Measurements from ENCODE around the gene UBXN7. TPM values are rescaled to one million over a fixed set of nuclear protein-coding genes. Genes with fewer than 3 reads are reported as not detected.

The UBXN7 gene
- total RNA-seq, 1 experiment from 2014 or later = 64.7 TPM

- TF ChIP-seq, protein P1, sequence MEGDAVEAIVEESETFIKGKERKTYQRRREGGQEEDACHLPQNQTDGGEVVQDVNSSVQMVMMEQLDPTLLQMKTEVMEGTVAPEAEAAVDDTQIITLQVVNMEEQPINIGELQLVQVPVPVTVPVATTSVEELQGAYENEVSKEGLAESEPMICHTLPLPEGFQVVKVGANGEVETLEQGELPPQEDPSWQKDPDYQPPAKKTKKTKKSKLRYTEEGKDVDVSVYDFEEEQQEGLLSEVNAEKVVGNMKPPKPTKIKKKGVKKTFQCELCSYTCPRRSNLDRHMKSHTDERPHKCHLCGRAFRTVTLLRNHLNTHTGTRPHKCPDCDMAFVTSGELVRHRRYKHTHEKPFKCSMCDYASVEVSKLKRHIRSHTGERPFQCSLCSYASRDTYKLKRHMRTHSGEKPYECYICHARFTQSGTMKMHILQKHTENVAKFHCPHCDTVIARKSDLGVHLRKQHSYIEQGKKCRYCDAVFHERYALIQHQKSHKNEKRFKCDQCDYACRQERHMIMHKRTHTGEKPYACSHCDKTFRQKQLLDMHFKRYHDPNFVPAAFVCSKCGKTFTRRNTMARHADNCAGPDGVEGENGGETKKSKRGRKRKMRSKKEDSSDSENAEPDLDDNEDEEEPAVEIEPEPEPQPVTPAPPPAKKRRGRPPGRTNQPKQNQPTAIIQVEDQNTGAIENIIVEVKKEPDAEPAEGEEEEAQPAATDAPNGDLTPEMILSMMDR (IDR thresholded peaks at IDR 0.05; ENCODE audit: unreplicated experiment) = no peak
- Mint-ChIP-seq H3K4me3 (ENCODE audit: unreplicated experiment) (no peak overlapping the region), H3K9me3 (ENCODE audit: unreplicated experiment) (no peaks in the 10 kb centered on the region), H3K27me3 (ENCODE audit: insufficient read depth, unreplicated experiment) (no peaks in the 10 kb centered on the region), H3K27ac (ENCODE audit: low read depth, unreplicated experiment) (no peak overlapping the region), H3K36me3 (ENCODE audit: insufficient read depth, unreplicated experiment) (peaks cover 13% of the 10 kb centered on the region), H3K4me1 (ENCODE audit: insufficient read depth, unreplicated experiment) (no peaks in the 10 kb centered on the region)
- intact Hi-C loops (cut with micrococcal nuclease) = no loop called here
- CTCF ChIA-PET = no interaction called here
- BruUV-seq (replicated peaks) = no TSS peak
- no peak for DNase-seq (ENCODE audit: unreplicated experiment)
- POLR2A ChIA-PET = interaction anchor here (1.1 to 1.8 kb wide), 2 partner anchors 10 to 11 kb away, joined by 3 to 6 read pairs; partner anchors contain the start of genes DYNLT2B and TM4SF19
Measured at GRCh38 chr3:196327405-196327804, 104.8 kb downstream of the UBXN7 start.

DNA sequence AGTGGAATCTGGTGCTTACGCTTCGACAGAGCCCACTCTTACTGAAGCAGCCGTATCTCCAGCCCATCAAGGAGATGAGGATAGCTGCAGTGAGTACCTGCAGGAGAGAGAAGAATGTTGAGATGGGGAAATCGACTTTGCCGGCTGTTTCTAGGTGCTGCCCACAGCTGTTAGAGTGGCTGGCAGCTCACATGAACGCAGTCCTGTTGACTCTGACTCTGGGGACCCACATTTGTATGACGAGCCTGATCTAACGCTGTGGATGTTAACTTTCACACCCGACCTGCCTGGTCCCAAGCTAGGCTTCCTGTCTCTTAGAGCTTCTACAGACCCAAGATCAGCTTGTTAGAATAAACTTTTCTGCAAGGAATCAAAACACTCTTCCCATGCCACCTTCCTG lies 105.3 kb downstream of the UBXN7 start:
- H3K27ac Mint-ChIP-seq (ENCODE audit: low read depth, unreplicated experiment) = no peak overlapping the region
- no peak overlapping the region for H3K4me3 Mint-ChIP-seq (ENCODE audit: unreplicated experiment)
- H3K9me3 Mint-ChIP-seq (ENCODE audit: unreplicated experiment) = no peaks in the 10 kb centered on the region
- no TSS peak for BruUV-seq (replicated peaks)
- ChIA-PET CTCF (no interaction called here), POLR2A (interaction anchor here (1.1 to 1.8 kb wide), 2 partner anchors 9 to 11 kb away, joined by 3 to 6 read pairs; partner anchors contain the start of genes DYNLT2B and TM4SF19)
- no peaks in the 10 kb centered on the region for H3K4me1 Mint-ChIP-seq (ENCODE audit: insufficient read depth, unreplicated experiment)
- TF ChIP-seq, protein P1 (IDR thresholded peaks at IDR 0.05; ENCODE audit: unreplicated experiment) = no peak
- peaks cover 17% of the 10 kb centered on the region for H3K36me3 Mint-ChIP-seq (ENCODE audit: insufficient read depth, unreplicated experiment)
- intact Hi-C loops (cut with micrococcal nuclease) = no loop called here
- H3K27me3 Mint-ChIP-seq (ENCODE audit: insufficient read depth, unreplicated experiment) = no peaks in the 10 kb centered on the region
- no peak for DNase-seq (ENCODE audit: unreplicated experiment)

DNA sequence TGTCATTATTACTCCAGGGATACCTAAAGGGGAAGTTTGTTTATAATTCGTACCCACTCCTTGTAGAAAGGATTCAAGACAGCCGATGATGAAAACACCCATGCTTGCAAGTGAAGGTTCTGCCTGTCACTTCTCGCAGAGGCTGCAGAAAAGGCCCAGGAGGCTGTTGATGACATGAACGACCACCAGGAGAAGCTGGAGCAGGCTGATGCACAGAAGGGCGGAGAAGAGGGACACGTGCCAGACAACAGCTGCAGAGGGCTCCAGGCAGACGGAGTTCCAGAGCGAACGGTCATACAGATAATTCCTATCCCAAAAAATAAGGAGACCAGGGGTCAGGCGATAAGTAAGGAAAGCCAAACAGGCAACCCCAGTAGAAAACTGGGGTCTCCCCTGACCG lies 108.5 kb downstream of the UBXN7 start:
- Mint-ChIP-seq H3K27me3 (ENCODE audit: insufficient read depth, unreplicated experiment) (no peaks in the 10 kb centered on the region), H3K9me3 (ENCODE audit: unreplicated experiment) (no peaks in the 10 kb centered on the region), H3K4me1 (ENCODE audit: insufficient read depth, unreplicated experiment) (no peaks in the 10 kb centered on the region), H3K4me3 (ENCODE audit: unreplicated experiment) (no peak overlapping the region), H3K36me3 (ENCODE audit: insufficient read depth, unreplicated experiment) (peaks cover 17% of the 10 kb centered on the region), H3K27ac (ENCODE audit: low read depth, unreplicated experiment) (no peak overlapping the region)
- ChIA-PET POLR2A (interaction anchor here (2.3 kb wide), 1 partner anchor 15 kb away, joined by 6 read pairs; the partner anchor contains the start of gene TM4SF19), CTCF (no interaction called here)
- intact Hi-C loops (cut with micrococcal nuclease) = no loop called here
- DNase-seq (ENCODE audit: unreplicated experiment) = no peak
- BruUV-seq (replicated peaks) = no TSS peak
- TF ChIP-seq, protein P1 (IDR thresholded peaks at IDR 0.05; ENCODE audit: unreplicated experiment) = no peak

GRCh38 chr3:196323016-196323415 lies 109.2 kb downstream of the UBXN7 start:
- H3K36me3 Mint-ChIP-seq (ENCODE audit: insufficient read depth, unreplicated experiment) = peaks cover 17% of the 10 kb centered on the region
- no peaks in the 10 kb centered on the region for H3K27me3 Mint-ChIP-seq (ENCODE audit: insufficient read depth, unreplicated experiment)
- CTCF ChIA-PET = interaction anchor here (0.6 kb wide), 1 partner anchor 230 kb away, joined by 5 read pairs; no protein-coding TSS in a partner anchor
- TF ChIP-seq, protein P1 (IDR thresholded peaks at IDR 0.05; ENCODE audit: unreplicated experiment) = no peak
- no TSS peak for BruUV-seq (replicated peaks)
- no peaks in the 10 kb centered on the region for H3K4me1 Mint-ChIP-seq (ENCODE audit: insufficient read depth, unreplicated experiment)
- POLR2A ChIA-PET = interaction anchor here (2.3 kb wide), 1 partner anchor 15 kb away, joined by 6 read pairs; the partner anchor contains the start of gene TM4SF19
- H3K4me3 Mint-ChIP-seq (ENCODE audit: unreplicated experiment) = no peak overlapping the region
- no peak overlapping the region for H3K27ac Mint-ChIP-seq (ENCODE audit: low read depth, unreplicated experiment)
- H3K9me3 Mint-ChIP-seq (ENCODE audit: unreplicated experiment) = no peaks in the 10 kb centered on the region
- intact Hi-C loops (cut with micrococcal nuclease) = no loop called here
- DNase-seq (ENCODE audit: unreplicated experiment) = no peak

Data from MCF 10A (cell line).